Loucy (cell line): ENCODE data around the gene AP2B1.

Experiments used
- EZH2phosphoT487 ChIP-seq: fragments of 200-600 bp; IDR thresholded peaks from 2 replicates; pipeline ENCODE4 v1.6.1; 2018; ENCODE audit warnings: antibody characterized with exemption, mild to moderate bottlenecking, moderate library complexity, borderline replicate concordance
- TF ChIP-seq, protein P1 (sequence below): fragments of 200-600 bp; sonication (generic); conservative IDR thresholded peaks from 2 replicates; pipeline ENCODE4 v1.5.1; 2014; ENCODE audit warnings: mild to moderate bottlenecking, antibody characterized with exemption, low read length

GRCh38 chr17:35708951-35709350 lies 121.8 kb downstream of the AP2B1 start:
- TF ChIP-seq, protein P1, sequence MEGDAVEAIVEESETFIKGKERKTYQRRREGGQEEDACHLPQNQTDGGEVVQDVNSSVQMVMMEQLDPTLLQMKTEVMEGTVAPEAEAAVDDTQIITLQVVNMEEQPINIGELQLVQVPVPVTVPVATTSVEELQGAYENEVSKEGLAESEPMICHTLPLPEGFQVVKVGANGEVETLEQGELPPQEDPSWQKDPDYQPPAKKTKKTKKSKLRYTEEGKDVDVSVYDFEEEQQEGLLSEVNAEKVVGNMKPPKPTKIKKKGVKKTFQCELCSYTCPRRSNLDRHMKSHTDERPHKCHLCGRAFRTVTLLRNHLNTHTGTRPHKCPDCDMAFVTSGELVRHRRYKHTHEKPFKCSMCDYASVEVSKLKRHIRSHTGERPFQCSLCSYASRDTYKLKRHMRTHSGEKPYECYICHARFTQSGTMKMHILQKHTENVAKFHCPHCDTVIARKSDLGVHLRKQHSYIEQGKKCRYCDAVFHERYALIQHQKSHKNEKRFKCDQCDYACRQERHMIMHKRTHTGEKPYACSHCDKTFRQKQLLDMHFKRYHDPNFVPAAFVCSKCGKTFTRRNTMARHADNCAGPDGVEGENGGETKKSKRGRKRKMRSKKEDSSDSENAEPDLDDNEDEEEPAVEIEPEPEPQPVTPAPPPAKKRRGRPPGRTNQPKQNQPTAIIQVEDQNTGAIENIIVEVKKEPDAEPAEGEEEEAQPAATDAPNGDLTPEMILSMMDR, result no peak
- TF ChIP-seq EZH2phosphoT487, result no peak
